Endothelial cell (in vitro differentiated cells): Measurements from ENCODE around the gene CHERP. TPM values are rescaled to one million over a fixed set of nuclear protein-coding genes. Genes with fewer than 3 reads are reported as not detected.

Experiments
- DNase-seq: peaks from one replicate; pipeline ENCODE4 v3.0.0; 2021; ENCODE audit warnings: low spot score
- H3K27ac Mint-ChIP-seq: one replicate; pipeline ENCODE4 v1.8.0; 2021; ENCODE audit warnings: mixed read lengths, inconsistent platforms; ENCODE audit not compliant: unreplicated experiment
- H3K27me3 Mint-ChIP-seq: one replicate; pipeline ENCODE4 v1.8.0; 2021; ENCODE audit warnings: mild to moderate bottlenecking, moderate library complexity, mixed read lengths, inconsistent platforms; ENCODE audit not compliant: unreplicated experiment
- H3K36me3 Mint-ChIP-seq: one replicate; pipeline ENCODE4 v1.8.0; 2021; ENCODE audit warnings: mild to moderate bottlenecking, low read depth, mixed read lengths, inconsistent platforms; ENCODE audit not compliant: unreplicated experiment
- H3K4me1 Mint-ChIP-seq: one replicate; pipeline ENCODE4 v1.8.0; 2021; ENCODE audit warnings: mild to moderate bottlenecking, mixed read lengths, inconsistent platforms; ENCODE audit not compliant: unreplicated experiment
- H3K4me3 Mint-ChIP-seq: one replicate; pipeline ENCODE4 v1.8.0; 2021; ENCODE audit warnings: mild to moderate bottlenecking, mixed read lengths, inconsistent platforms; ENCODE audit not compliant: unreplicated experiment
- H3K9me3 Mint-ChIP-seq: one replicate; pipeline ENCODE4 v1.8.0; 2021; ENCODE audit warnings: mixed read lengths, inconsistent platforms; ENCODE audit not compliant: unreplicated experiment
- CTCF ChIP-seq: fragments of 200-600 bp; sonication (generic); IDR thresholded peaks from one replicate; pipeline ENCODE4 v1.5.0; 2021; ENCODE audit warnings: antibody characterized with exemption; ENCODE audit not compliant: unreplicated experiment
- long read RNA-seq: library from polyadenylated mRNA; unstranded; transcript quantifications from one replicate; pipeline ENCODE4 v2.0.0, GENCODE V29; 2020; ENCODE audit not compliant: unreplicated experiment
- total RNA-seq: library from RNA; stranded (reverse); fragmentation: NEBNext Ultra II Directional; extraction: Animal tissue kit (Norgen Biotek cat#: 25700); gene quantifications from one replicate; pipeline ENCODE4 v1.2.1, GENCODE V29; 2021; ENCODE audit not compliant: unreplicated experiment

Gene CHERP, protein sequence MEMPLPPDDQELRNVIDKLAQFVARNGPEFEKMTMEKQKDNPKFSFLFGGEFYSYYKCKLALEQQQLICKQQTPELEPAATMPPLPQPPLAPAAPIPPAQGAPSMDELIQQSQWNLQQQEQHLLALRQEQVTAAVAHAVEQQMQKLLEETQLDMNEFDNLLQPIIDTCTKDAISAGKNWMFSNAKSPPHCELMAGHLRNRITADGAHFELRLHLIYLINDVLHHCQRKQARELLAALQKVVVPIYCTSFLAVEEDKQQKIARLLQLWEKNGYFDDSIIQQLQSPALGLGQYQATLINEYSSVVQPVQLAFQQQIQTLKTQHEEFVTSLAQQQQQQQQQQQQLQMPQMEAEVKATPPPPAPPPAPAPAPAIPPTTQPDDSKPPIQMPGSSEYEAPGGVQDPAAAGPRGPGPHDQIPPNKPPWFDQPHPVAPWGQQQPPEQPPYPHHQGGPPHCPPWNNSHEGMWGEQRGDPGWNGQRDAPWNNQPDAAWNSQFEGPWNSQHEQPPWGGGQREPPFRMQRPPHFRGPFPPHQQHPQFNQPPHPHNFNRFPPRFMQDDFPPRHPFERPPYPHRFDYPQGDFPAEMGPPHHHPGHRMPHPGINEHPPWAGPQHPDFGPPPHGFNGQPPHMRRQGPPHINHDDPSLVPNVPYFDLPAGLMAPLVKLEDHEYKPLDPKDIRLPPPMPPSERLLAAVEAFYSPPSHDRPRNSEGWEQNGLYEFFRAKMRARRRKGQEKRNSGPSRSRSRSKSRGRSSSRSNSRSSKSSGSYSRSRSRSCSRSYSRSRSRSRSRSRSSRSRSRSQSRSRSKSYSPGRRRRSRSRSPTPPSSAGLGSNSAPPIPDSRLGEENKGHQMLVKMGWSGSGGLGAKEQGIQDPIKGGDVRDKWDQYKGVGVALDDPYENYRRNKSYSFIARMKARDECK
- total RNA-seq = 66.5 TPM
- long read RNA-seq, full-length matches to known transcripts = 3 of 10 reads
- long read RNA-seq, partial matches to known transcripts = 6 of 10 reads
- long read RNA-seq, other reads (novel, unspliced or antisense) = 1 of 10 reads

GRCh38 chr19:16542045-16542909, at the start of gene CHERP:
TSS of gene CHERP (minus strand) at chr19:16542437. CDS start at chr19:16542378, 59 bp downstream.
- Mint-ChIP-seq H3K36me3 (peaks cover 25% of the 10 kb centered on the region), H3K4me1 (peaks cover 24% of the 10 kb centered on the region), H3K27ac (peak within 1 kb of the TSS; percentile 93), H3K4me3 (peak within 1 kb of the TSS; percentile 96), H3K9me3 (no peaks in the 10 kb centered on the region), H3K27me3 (peaks cover 9% of the 10 kb centered on the region)
- peak; percentile 92 for DNase-seq
- TF ChIP-seq CTCF = no peak

DNA sequence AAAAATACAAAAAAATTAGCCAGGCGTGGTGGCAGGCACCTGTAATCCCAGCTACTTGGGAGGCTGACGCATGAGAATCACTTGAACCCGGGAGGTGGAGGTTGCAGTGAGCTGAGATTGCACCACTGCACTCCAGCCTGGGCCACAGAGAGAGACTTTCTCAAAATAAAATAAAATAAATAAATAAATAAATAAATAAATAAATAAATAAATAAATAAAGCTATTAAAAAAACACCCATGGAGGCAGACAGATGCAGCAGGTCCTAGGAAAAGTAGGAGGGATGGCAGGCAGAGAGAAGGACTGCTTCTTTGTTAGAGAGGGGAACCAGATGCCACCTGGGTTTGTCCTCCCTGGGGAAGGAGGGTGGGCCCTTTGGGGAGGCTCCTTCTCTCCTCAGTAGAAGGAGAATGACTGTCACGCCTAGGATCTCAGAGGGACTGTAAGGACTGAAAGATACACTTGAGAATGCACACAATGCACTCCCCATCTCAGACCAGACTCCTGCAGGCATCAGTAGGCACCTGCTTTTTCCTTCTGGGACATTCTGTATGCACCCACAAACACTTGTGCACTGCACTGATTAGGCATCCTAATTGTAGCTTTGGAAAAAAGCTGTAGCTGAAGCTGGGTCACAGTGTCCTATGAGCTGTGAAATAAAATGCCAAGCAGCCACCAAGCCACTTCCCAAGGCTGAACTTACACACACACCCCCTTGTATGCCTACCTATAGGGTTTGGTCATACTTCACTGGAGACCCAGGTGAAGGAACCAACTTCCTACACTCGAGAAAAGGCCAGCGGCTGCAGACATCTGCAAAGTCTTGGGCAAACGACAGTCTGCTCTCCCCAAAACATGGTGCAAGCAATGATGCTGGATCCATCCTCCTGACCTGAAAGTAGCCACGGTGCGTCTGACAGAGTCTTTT, 48.9 kb upstream of the CHERP start:
- Mint-ChIP-seq H3K27me3 (peaks cover 9% of the 10 kb centered on the region), H3K4me3 (no peak overlapping the region), H3K9me3 (no peaks in the 10 kb centered on the region), H3K4me1 (peaks cover 79% of the 10 kb centered on the region), H3K27ac (no peak overlapping the region), H3K36me3 (no peaks in the 10 kb centered on the region)
- TF ChIP-seq CTCF = no peak
- DNase-seq = no peak

DNA sequence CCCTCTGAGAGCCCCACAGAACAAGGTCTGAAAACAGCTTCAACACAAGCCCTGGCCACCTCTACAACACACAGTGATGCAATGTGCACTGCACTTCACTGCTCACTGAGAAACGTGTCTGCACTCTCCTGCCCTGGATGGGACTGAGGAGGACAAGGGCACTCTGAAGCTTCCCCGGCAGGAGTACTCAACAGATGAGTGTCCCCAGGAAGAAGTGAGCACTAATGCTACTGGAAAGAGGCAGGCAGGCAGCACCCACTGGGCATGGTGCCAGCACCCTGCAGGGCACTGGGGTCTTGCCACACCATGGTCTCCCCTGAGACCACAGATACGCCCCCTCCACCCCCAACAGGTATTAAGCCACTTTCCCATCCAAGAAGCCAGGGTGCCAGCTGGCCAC, 47.7 kb upstream of the CHERP start:
- no peak for TF ChIP-seq CTCF
- H3K9me3 Mint-ChIP-seq = no peaks in the 10 kb centered on the region
- peaks cover 7% of the 10 kb centered on the region for H3K27me3 Mint-ChIP-seq
- H3K36me3 Mint-ChIP-seq = no peaks in the 10 kb centered on the region
- H3K27ac Mint-ChIP-seq = no peak overlapping the region
- H3K4me3 Mint-ChIP-seq = no peak overlapping the region
- no peak for DNase-seq
- H3K4me1 Mint-ChIP-seq = peaks cover 81% of the 10 kb centered on the region
